Neural progenitor cell (in vitro differentiated cells): ENCODE measurements around the gene ADCY5.

Source experiments
- CTCF ChIP-seq: fragments of 200-600 bp; sonication (generic); IDR thresholded peaks from 2 replicates; pipeline ENCODE4 v1.5.1; 2017; ENCODE audit warnings: antibody characterized with exemption, mild to moderate bottlenecking
- EZH2 ChIP-seq: fragments of 200-600 bp; sonication (generic); IDR thresholded peaks from 2 replicates; pipeline ENCODE4 v1.6.1; 2017; ENCODE audit warnings: antibody characterized with exemption, mild to moderate bottlenecking, moderate library complexity
- EZH2phosphoT487 ChIP-seq: fragments of 200-600 bp; sonication (generic); IDR thresholded peaks from 2 replicates; pipeline ENCODE4 v1.6.1; 2017; ENCODE audit warnings: antibody characterized with exemption

DNA sequence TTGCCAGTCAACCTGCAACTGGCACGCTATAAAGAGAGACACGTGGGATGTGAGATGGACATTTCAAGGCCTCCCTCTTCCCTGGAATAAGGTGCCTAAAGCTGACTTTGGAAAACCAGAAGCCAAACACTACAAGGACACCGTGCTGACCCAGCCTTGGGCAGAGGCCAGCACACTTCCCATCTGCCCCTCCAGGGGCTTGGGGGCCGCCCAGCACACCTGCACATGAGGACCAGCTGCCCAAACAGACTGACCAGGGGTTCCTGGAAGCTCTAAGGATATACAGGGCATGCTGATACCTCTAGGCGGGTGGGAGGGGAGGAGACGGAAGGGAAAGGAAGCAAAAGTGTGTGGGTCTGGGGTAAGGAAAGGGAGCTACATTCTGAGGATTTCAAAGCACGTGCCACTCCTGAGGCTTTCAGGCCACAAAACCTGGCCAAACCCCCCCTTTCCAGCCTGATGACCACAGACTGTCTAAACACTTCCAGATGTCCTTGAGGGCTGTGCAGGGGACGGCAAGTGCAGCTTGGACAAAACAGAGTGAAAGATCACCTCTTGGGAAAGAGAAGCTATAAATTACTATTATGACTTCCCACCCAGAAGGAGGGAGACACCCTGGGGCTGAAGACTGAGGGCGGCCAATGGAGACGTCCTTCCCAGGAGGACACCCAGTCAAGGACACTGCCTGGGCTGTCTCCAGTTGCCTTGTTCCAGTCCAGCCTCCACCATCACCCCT is 57.9 kb downstream of the ADCY5 start:
- no peak for TF ChIP-seq CTCF
- no peak for TF ChIP-seq EZH2
- no peak for TF ChIP-seq EZH2phosphoT487
